ENCODE results near the gene TM9SF1. TPM values are rescaled to one million over a fixed set of nuclear protein-coding genes. Genes with fewer than 3 reads are reported as not detected.

TM9SF1 gene
- total and polyA plus RNA-seq, 9 of the 15 experiments (the other 6 are each of a cell fraction or from before 2014, with no cell fraction given), result 5.3 to 20.3 (median 11.8) TPM

DNA sequence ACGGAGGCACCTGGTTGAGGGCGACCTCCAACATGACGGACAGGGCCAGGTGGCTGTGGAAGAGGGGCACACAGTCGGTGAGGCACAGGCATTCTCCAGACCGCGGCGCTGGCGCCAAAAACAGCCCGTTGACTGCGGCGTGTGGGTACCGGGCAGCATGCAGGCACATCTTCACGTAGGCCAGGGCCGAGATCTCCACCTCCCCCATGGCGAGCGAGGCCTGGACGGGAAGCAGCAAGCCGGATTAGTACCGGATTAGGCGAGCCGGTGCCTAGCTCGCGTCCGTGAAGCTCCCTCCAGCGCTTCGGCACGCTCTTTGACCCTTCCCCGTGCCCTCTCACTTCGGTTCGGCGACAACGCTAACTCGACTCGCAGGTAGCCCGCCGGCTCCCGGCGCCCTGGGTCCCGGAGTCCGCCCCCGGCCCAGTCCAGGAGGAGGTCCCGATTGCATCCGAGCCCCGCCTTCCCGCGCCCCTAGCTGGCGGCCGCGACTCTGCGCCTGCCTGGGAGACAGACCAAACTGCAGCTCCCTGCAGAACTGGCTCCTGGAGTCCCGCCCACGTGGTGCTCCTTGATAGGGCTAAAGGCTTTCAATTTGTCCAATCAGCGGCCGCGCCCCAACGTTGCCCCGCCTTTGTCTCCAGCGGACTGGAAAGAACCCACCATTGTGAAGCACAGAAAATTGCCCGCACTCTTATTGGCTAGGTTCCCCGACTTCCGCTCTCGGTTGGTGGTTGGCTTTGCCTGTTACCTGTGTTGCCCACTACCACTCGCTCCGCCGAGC is 54.0 kb downstream of the TM9SF1 start, which contains the start of gene EMC9 (continued):
- no peak for TF ChIP-seq HNRNPLL (IDR thresholded peaks at IDR 0.05; ENCODE audit: low read depth, low read length, poor library complexity, severe bottlenecking)
- TF ChIP-seq ZNF277 (CRISPR knock-in tag; IDR thresholded peaks at IDR 0.05; ENCODE audit: borderline replicate concordance), result no peak
- TF ChIP-seq PTTG1 (tag; IDR thresholded peaks at IDR 0.05; ENCODE audit: low read depth), result no peak
- no peak for TF ChIP-seq FIP1L1 (IDR thresholded peaks at IDR 0.05; ENCODE audit: low read depth, low read length, poor library complexity, severe bottlenecking)
- peak; percentile 81 for TF ChIP-seq SP1 (CRISPR knock-in tag; IDR thresholded peaks at IDR 0.05)
- TF ChIP-seq ELF4 (CRISPR knock-in tag; IDR thresholded peaks at IDR 0.05), result no peak
- peak; percentile 98 for TF ChIP-seq ZBTB5 (IDR thresholded peaks at IDR 0.05)
- no peak for TF ChIP-seq HNRNPK (IDR thresholded peaks at IDR 0.05; ENCODE audit: low read depth, low read length, poor library complexity, severe bottlenecking)
- TF ChIP-seq ZNF133 (CRISPR knock-in tag; IDR thresholded peaks at IDR 0.05), result no peak
- TF ChIP-seq E2F1 (CRISPR knock-in tag; IDR thresholded peaks at IDR 0.05), result no peak
- TF ChIP-seq DMBX1 (CRISPR knock-in tag; IDR thresholded peaks at IDR 0.05; ENCODE audit: borderline replicate concordance), result no peak
- TF ChIP-seq NBN (IDR thresholded peaks at IDR 0.05; ENCODE audit: low read depth), result no peak
- no peak for TF ChIP-seq ESRRB (CRISPR knock-in tag; IDR thresholded peaks at IDR 0.05; ENCODE audit: borderline replicate concordance)
- TF ChIP-seq CCAR2 (IDR thresholded peaks at IDR 0.05; ENCODE audit: low read depth, low read length), result no peak
- TF ChIP-seq EHMT2 (IDR thresholded peaks at IDR 0.05), result no peak
- no peak for TF ChIP-seq THAP7 (CRISPR knock-in tag; IDR thresholded peaks at IDR 0.05)
- TF ChIP-seq CXXC5 (CRISPR knock-in tag; IDR thresholded peaks at IDR 0.05), result peak; percentile 45
- TF ChIP-seq, protein P1, sequence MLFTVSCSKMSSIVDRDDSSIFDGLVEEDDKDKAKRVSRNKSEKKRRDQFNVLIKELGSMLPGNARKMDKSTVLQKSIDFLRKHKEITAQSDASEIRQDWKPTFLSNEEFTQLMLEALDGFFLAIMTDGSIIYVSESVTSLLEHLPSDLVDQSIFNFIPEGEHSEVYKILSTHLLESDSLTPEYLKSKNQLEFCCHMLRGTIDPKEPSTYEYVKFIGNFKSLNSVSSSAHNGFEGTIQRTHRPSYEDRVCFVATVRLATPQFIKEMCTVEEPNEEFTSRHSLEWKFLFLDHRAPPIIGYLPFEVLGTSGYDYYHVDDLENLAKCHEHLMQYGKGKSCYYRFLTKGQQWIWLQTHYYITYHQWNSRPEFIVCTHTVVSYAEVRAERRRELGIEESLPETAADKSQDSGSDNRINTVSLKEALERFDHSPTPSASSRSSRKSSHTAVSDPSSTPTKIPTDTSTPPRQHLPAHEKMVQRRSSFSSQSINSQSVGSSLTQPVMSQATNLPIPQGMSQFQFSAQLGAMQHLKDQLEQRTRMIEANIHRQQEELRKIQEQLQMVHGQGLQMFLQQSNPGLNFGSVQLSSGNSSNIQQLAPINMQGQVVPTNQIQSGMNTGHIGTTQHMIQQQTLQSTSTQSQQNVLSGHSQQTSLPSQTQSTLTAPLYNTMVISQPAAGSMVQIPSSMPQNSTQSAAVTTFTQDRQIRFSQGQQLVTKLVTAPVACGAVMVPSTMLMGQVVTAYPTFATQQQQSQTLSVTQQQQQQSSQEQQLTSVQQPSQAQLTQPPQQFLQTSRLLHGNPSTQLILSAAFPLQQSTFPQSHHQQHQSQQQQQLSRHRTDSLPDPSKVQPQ (CRISPR knock-in tag; IDR thresholded peaks at IDR 0.05; ENCODE audit: borderline replicate concordance), result no peak
- TF ChIP-seq ZKSCAN3 (CRISPR knock-in tag; IDR thresholded peaks at IDR 0.05), result no peak
- TF ChIP-seq ZNF444 (CRISPR knock-in tag; IDR thresholded peaks at IDR 0.05), result no peak
